ENCODE results near the gene PRDM11. TPM values are rescaled to one million over a fixed set of nuclear protein-coding genes. Genes with fewer than 3 reads are reported as not detected.

Gene PRDM11
- total RNA-seq, 1 donor from 2014 or later: 36.5 TPM

GRCh38 chr11:45213717-45214116, 67.3 kb downstream of the PRDM11 start:
- H3K27me3 ChIP-seq: no peaks in the 10 kb centered on the region
- peak overlapping the region in 1 of 2 donors; percentile 32 for H3K27ac ChIP-seq
- H3K4me1 ChIP-seq: peaks cover 20 to 34% of the 10 kb centered on the region in 2 donors
- intact Hi-C loops (cut with DNase I): no loop called here
- no peak overlapping the region for H3K4me3 ChIP-seq
- no peak for DNase-seq (ENCODE audit: low spot score in 2 of 2)
- H3K36me3 ChIP-seq: peaks cover 14 to 18% of the 10 kb centered on the region in 2 donors
- no peak for TF ChIP-seq CTCF (IDR thresholded peaks at IDR 0.05)
- no peaks in the 10 kb centered on the region for H3K9me3 ChIP-seq

GRCh38 chr11:45215098-45215865, 68.8 kb downstream of the PRDM11 start:
- no peak for DNase-seq (ENCODE audit: low spot score in 2 of 2)
- H3K4me3 ChIP-seq: no peak overlapping the region
- H3K36me3 ChIP-seq: peaks cover 21 to 25% of the 10 kb centered on the region in 2 donors
- no peaks in the 10 kb centered on the region for H3K27me3 ChIP-seq
- intact Hi-C loops (cut with DNase I): no loop called here
- no peak for TF ChIP-seq CTCF (IDR thresholded peaks at IDR 0.05)
- H3K4me1 ChIP-seq: peaks cover 12 to 23% of the 10 kb centered on the region in 2 donors
- H3K9me3 ChIP-seq: no peaks in the 10 kb centered on the region
- peak overlapping the region; percentile 27 to 64 for H3K27ac ChIP-seq

GRCh38 chr11:45216031-45216430, 69.6 kb downstream of the PRDM11 start:
- no peaks in the 10 kb centered on the region for H3K9me3 ChIP-seq
- peaks cover 4 to 16% of the 10 kb centered on the region in 2 donors for H3K4me1 ChIP-seq
- peaks cover 25 to 29% of the 10 kb centered on the region in 2 donors for H3K36me3 ChIP-seq
- H3K27me3 ChIP-seq: no peaks in the 10 kb centered on the region
- no peak for TF ChIP-seq CTCF (IDR thresholded peaks at IDR 0.05)
- H3K4me3 ChIP-seq: no peak overlapping the region
- peak overlapping the region; percentile 60 to 64 for H3K27ac ChIP-seq
- DNase-seq (ENCODE audit: low spot score in 2 of 2): no peak
- intact Hi-C loops (cut with DNase I): no loop called here

- Histone ChIP-seq H3K27ac (peak overlapping the region; percentile 60 to 64), H3K4me1 (peaks cover 2 to 14% of the 10 kb centered on the region in 2 donors), H3K36me3 (peaks cover 25 to 33% of the 10 kb centered on the region in 2 donors), H3K9me3 (no peaks in the 10 kb centered on the region), H3K27me3 (no peaks in the 10 kb centered on the region), H3K4me3 (no peak overlapping the region)
- intact Hi-C loops (cut with DNase I): no loop called here
- no peak for DNase-seq (ENCODE audit: low spot score in 2 of 2)
- TF ChIP-seq CTCF (IDR thresholded peaks at IDR 0.05): no peak
Measured at GRCh38 chr11:45216901-45217300, 70.5 kb downstream of the PRDM11 start.

- intact Hi-C loops (cut with DNase I): no loop called here
- H3K27ac ChIP-seq: no peak overlapping the region
- no peak overlapping the region for H3K4me3 ChIP-seq
- H3K4me1 ChIP-seq: peaks cover 2 to 14% of the 10 kb centered on the region in 2 donors
- no peaks in the 10 kb centered on the region for H3K9me3 ChIP-seq
- H3K36me3 ChIP-seq: peaks cover 23 to 26% of the 10 kb centered on the region in 2 donors
- H3K27me3 ChIP-seq: no peaks in the 10 kb centered on the region
- TF ChIP-seq CTCF (IDR thresholded peaks at IDR 0.05): no peak
- no peak for DNase-seq (ENCODE audit: low spot score in 2 of 2)
Measured at GRCh38 chr11:45217991-45218390, 71.6 kb downstream of the PRDM11 start.
